Stimulated activated CD4-positive, alpha-beta T cell treated with anti-CD3 and anti-CD28 coated beads, Interleukin-1b, Interleukin-23, amount 100 ng/mL, for 4 hours (primary cell): ENCODE data around the gene DPAGT1.
"Not testable (repeated sequence)": the region's sequence is repeated elsewhere in the genome, so short reads cannot be mapped to it uniquely, and the experiment has no call there.

Experiments
- DNase-seq, 2 donors: peaks; one replicate each; pipeline ENCODE4 v3.0.0-alpha.2; 2020; ENCODE audit warnings: low read depth in 2 of 2

DPAGT1 gene

DNA sequence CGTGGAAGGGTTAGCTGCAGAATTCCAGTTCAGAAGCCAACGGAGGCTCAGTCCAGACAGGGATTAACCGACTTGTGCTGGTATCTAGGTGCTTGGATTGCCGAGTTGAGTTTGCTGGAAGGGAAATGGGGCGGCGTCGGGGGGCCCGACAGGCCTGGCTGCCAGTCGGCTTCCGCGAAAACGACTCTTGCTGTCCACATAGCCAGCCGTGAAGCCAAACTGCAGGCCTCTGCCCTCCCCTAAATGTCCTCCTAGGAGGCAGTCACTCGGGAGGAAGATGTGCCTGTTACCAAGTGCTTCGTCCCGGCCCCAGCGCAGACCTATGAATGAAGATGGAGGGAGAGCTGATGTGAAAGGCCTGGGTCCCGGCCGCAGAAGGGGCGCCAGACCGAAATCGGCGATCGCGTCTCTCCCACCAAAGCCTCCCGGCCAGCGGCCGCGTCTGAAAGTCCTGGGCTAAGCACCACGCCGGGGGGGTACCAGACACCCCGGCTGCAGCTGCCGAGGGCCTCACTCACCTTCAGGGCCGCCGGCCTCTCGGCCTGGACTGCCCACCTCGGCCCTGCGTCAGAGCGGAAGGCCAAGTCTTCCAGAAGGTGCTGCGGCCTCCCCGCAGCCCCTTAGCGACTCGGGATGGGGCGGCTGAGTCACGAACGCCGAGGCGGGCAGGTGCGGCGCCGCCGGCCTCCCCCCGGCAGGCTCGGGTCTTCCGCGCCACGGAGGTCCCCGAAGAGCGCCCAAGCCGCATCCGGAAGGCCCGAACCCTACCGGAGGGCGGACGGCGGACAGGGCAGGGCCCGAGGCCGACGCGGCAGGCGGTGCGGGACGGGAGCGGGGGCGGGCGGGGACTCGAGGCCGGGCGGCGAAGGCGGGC is 7.5 kb downstream of the DPAGT1 start:
- DNase-seq = peak; percentile 34 to 50

DNA sequence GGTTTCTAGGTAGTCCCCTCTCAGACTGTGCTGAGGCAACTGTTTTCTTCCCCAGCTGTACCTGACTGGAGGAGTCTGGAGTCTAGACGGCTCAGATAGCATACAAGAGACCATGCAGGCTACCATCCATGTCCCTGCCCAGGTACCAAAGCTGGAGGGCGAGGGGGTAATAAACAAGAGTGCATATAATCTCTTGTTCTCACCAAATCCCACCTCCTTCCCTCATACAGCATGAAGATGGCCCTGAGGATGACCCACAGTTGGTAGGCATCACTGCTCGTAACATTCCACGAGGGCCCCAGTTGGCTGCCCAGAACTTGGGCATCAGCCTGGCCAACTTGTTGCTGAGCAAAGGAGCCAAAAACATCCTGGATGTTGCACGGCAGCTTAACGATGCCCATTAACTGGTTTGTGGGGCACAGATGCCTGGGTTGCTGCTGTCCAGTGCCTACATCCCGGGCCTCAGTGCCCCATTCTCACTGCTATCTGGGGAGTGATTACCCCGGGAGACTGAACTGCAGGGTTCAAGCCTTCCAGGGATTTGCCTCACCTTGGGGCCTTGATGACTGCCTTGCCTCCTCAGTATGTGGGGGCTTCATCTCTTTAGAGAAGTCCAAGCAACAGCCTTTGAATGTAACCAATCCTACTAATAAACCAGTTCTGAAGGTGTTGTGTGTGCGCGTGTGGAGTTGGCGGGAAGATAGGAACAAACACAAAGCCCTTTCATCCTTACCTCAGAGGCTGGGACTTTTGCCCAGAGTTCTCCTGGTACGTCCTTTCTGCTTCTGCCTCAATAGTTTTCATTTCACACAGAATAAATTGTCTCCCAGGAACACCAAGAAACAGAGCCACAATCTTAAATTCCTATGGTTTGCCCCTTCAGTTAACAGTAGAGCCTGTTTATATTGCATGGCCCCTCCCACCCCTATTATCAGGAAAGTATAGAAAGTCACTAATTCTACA is 8.5 kb downstream of the DPAGT1 start:
- DNase-seq = no peak

DNA sequence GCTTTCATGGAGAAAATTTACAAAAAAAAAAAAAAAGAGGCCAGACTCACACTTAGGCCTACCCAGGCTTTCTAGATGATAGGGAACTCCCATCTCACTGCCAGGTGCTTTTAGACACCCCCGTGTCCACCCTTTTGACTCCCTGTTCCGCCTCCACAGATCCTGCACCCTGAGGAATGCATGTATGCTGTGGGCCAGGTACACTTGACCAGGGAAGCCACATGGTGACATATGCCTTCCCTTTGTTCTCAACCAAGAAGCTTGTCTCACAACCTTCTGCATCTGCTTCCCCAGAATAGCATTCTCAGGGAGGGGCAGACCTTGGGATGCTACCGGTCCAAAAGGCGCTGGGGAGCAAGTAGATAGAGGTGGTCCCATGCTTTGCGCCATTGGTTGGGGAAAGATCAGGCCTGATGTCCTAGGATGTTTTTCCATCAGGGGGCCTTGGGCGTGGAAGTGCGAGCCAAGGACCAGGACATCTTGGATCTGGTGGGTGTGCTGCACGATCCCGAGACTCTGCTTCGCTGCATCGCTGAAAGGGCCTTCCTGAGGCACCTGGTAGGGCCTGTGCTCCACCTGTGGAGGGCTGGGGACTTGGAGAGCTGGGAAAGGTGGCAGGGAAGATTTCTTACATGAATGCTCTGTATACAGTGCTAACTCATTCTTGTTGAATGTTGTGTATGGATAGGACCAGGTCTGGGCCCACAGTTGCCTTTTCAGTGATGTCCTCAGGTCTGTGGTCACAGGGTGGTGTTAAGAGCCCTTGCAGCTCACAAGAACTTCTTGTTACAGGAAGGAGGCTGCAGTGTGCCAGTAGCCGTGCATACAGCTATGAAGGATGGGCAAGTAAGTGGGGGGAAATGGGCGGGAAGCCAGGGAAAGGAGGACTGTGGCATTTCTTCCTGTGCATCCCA is 9.4 kb downstream of the DPAGT1 start:
- no peak for DNase-seq

DNA sequence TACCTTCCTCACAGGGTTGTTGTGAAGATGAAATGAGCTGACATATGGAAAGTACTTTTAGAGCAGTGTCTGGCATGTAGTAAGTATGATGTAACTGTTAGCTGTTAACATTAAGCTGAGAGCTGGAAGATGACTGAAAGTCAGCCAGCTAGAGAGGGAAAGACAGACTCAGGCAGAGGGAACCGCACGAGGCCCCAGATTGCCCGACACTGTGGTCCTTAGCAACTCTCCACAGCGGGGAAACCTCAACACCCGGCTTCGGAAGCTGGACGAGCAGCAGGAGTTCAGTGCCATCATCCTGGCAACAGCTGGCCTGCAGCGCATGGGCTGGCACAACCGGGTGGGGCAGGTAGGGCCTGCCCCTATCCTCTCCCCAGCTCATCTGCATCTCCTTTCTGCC is 10.5 kb downstream of the DPAGT1 start:
- DNase-seq = no peak

DNA sequence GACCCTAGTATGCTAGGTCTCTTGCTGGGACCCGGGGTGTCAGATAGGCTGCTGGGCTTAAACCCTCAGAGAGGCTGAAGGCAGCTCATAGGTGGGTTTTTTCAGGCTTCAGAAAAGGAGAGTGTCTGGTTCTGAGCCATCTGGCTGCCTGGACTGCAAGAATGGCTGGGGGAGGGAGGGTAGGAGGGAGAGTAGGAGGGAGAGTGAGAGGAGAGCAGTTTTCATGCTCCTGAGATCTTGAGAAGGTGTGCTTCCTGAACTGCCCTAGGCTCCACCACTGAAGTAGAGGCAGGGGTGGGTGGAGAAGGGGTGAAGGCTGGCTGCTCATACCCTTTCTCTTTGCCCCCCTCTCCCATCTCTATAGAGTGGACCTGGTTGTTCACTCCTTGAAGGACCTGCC is 12.3 kb downstream of the DPAGT1 start:
- no peak for DNase-seq

DNA sequence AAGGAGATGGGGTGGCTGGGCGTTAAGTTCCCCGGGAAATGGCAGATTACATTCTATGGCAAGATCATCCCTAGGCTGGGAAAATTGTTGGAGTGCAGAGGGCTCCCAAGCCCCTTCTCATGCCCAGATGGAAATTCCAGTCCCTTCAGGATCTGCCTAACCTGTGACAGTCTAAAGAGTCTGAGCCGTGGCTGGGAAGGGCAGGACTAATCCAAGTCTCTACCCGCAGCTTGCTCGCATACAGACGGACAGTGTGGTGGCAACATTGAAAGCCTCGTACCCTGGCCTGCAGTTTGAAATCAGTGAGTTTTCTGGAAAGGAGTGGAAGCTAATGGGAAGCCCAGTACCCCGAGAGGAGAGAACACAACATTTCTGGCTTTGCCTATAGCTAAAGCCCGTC is 13.2 kb downstream of the DPAGT1 start:
- no peak for DNase-seq

DNA sequence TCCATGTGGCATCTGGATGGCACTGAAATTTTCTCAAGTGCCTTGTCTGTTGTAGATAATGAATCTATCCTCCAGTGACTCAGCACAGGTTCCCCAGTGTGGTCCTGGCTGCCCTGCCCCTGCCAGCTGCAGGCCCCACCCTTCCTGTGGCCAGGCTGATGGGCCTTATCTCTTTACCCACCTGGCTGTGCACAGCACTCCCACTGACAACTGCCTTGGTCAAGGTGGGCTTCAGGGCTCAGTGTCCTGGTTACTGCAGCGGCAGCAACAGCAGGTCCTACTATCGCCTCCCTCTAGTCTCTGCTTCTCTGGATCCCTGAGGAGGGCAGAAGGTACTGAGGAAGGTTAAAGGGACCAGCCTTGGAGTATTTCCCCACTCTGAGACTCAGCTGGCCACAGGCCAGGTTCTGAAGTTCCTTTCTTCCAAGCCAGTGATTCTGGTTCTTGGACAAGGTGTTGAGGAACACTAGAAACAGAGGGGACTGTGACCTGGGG is 13.9 kb downstream of the DPAGT1 start:
- no peak for DNase-seq

DNA sequence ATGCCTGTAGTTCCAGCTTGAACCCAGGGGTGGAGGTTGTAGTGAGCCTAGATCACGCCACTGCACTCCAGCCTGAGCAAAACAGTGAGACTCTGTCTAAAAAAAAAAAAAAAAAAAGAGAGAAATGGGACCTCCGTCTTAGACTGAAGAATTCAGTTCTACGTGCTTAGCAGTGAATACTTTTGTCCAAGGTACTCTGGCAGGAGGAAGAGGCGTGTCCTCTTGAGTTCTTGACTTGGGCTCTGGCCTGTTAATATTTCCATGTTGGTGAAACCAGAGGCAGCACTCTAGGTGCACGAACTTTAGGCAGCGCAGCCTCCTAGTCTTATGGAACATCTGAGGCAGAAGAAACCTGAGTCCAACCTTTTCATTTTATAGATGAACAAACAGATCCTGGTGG is 14.5 kb downstream of the DPAGT1 start:
- DNase-seq = no peak

DNA sequence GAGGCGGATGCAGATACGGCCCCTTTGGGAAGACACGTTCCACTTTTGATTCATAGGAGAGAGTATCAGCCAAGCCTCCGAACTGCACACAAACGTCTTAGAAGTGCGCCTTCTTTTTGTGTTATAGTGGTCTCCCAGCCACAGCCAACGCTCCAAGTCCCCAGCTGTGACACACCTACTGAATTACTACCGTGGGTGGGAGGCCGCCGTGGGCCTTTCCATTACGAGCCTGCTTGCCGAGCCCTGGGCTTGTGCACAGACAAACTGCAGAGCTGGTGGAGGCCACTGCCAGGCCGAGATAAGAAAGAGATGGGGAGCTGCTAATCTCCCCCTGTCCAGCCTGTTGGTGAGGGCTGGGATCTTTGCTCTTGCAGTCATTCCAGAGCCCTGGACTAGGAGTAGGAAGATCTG is 16.2 kb downstream of the DPAGT1 start:
- peak; percentile 34 to 41 for DNase-seq

DNA sequence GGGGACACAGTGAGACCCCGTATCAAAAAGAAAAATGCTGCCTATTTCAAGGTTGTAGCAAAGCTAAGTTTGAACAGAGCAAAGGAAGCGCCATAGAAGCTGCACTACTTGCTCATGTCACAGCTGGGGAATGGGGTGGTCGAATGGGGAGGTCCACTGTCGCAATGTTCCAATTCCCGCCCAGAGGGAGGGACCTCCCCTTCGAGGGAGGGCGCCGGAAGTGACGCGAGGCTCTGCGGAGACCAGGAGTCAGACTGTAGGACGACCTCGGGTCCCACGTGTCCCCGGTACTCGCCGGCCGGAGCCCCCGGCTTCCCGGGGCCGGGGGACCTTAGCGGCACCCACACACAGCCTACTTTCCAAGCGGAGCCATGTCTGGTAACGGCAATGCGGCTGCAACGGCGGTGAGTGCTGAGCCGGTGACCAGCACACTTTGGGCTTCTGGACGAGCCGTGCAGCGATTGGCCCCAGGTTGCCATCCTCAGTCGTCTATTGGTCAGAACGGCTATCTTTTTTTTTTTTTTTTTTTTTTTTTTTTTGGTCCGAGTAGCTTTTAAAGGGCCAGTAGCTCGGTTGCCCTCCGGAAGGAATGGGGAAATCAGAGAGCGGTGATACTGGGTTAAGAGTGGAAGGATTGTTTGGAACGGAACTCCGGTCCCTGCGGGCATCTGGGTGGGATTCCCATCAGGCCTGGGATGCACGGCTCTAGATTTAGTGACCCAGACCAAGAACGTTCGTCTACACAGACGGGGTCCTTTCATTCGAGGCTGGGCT is 16.8 kb downstream of the DPAGT1 start, which contains the start of gene HMBS:
HMBS (plus strand) TSS at position 219 of the 774 bp plus-strand sequence; CDS start at position 372, 153 bp downstream.
- DNase-seq = peak; percentile 80 to 85

DNA sequence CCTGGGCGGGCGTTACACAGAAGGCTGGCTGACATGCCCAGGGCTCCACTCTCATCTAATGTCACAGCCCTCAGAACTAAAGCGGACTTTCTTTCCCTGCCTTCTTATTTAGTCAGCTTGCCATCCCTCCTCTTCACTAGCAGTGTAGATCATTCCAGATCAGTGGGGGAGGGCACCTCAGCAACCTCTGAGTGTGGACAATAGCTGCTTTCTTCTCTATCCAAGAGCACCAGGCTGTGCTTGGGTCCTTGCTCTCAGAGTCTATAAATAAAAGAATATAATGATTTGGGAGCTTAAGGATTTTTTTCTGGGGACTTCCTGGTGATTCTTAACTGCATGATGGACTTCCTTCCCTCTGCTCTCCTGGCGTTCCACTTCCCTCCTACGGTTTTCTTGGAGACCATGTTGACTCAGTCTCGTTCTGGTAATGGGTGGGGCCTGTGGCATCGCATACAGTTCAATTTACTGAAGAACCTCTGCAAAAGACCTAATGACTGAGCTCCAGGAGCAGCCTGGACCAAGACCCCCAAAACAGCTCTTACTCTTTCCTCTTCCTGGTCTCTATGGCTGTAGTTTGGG is 19.9 kb downstream of the DPAGT1 start:
- no peak for DNase-seq

DNA sequence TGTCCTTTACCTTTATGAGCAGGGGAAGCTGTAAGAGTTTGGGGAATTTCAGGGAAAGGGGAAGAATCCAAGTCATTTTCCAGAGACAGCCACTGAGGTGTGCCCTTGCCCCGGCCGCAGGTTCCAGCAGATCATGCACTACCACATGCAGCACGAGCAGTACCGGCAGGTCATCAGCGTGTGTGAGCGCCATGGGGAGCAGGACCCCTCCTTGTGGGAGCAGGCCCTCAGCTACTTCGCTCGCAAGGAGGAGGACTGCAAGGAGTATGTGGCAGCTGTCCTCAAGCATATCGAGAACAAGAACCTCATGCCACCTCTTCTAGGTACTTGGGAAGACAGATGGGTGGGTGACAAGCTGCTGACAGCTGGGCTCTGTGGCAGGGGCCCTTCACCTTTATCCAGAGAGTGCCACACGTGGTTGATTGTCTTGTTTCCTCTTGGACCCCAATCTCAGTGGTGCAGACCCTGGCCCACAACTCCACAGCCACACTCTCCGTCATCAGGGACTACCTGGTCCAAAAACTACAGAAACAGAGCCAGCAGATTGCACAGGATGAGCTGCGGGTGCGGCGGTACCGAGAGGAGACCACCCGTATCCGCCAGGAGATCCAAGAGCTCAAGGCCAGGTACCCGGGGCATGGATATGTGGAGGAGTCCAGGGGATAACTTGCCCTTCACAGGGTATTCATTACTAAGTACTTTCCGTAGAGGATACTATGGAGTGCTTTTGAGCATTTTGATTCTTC is 22.8 kb downstream of the DPAGT1 start:
- DNase-seq = no peak

DNA sequence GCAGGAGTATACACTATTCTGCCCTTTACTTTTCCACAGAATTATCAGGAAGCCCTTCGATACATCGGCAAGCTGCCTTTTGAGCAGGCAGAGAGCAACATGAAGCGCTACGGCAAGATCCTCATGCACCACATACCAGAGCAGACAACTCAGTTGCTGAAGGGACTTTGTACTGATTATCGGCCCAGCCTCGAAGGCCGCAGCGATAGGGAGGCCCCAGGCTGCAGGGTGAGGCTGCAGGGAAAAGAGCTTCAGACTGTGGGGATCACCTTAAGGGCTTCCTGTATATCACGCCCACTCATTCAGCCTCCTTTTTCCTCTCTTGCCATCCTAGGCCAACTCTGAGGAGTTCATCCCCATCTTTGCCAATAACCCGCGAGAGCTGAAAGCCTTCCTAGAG is 23.8 kb downstream of the DPAGT1 start:
- no peak for DNase-seq

DNA sequence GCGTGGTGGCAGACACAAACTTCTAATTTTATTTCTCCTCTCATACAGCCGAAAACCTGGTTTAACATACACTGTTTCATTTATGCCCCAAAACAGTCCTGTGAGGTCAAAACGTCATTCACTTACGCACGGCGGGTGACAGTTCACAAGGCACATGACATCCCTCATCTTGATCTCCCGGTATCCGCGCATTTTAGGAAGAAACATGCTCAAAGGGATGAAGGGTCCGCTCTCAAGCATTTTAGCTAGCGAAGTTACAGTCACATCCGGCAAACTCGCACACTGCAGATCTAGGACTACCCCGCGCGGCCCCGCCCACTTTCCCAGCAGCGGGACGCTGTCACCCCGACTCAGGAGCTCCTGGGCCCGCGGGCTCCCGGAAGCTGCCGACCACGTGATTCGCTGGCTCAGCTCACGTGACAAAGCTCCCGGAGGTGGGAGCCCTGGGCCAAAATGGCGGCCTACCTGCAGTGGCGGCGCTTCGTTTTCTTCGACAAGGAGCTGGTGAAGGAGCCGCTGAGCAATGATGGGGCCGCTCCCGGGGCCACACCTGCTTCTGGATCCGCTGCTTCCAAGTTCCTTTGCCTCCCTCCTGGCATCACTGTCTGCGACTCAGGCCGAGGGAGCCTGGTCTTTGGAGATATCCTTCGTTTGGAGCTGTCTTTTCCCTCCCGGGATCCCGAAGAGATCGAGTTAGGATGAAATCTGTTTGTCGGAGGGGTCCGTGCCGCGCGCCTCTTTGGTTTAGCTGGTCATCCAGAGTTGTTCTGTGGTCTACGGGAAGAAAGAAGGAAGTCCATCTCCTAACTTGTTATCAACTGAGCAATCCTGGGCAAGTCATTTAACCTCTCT is 34.1 kb downstream of the DPAGT1 start, which contains the start of gene VPS11:
VPS11 (plus strand) TSS at position 448 of the 852 bp plus-strand sequence; CDS start at position 454, 6 bp downstream.
- DNase-seq = peak; percentile 97

DNA sequence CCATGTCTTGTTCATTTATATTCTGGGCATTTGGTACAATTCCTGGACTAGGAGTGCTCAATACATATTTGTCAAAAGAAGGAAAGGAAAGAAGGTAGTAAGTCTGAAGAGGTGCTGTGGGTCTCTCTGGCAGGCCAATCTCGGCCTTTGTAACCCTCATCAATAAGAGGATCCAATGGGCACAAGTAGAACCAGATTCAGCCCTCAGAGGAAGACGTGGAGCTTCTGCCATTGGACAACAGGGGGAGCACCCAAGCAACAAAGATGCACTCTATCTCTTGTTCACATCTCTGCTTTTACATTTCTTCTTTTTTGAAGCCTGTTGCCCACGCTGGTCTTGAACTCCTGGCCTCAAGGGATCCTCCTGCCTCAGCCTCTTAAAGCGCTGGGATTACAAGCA is 36.3 kb downstream of the DPAGT1 start:
- DNase-seq = peak; percentile 9 to 31

DNA sequence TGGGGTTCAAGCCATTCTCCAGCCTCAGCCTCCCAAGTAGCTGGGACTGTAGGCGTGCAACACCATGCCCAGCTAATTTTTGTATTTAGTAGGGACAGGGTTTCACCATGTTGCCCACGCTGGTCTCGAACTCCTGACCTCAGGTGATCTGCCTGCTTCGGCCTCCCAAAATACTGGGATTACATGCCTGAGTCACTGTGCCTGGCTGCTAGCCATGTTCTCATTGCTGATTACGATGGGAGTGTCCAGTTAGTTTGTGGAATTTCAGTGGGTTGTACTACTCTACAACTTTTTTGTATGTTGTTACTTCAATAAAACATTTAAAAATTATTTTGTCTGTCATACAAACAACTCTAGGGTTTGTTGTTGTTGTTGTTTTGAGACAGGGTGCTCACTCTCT is 38.9 kb downstream of the DPAGT1 start:
- DNase-seq = no peak

DNA sequence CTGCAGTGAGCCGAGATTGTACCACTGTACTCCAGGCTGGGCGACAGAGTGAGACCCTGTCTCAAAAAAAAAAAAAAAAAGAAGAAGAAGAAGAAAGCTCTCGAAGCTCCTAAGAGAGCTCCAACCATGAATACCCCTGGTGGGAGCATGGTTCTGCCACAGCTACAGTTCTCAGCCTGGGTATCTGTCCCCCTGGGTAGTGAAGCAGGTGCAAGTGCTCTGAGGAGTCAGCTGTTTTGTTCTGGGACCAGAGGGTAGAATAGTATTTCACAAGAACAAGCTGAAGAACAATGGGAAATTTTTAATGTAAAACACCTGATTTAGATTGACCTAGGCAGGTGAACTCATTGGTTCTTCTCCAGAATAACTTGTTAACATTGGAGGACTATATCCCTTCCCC is 40.4 kb downstream of the DPAGT1 start:
- DNase-seq = no peak

DNA sequence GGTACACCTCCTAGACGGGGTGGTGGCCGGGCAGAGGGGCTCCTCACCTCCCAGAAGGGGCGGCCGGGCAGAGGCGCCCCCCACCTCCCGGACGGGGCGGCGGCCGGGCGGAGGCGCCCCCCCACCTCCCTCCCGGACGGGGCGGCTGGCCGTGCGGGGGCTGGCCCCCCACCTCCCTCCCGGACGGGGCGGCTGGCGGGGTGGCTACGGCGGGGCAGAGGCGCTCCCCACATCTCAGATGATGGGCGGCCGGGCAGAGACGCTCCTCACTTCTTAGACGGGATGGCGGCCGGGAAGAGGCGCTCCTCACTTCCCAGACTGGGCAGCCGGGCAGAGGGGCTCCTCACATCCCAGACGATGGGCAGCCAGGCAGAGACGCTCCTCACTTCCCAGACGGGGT is 42.5 kb downstream of the DPAGT1 start:
- DNase-seq = not testable (repeated sequence)
